SK-N-SH (cell line): Measurements from ENCODE around the gene PUSL1. TPM values are rescaled to one million over a fixed set of nuclear protein-coding genes. Genes with fewer than 3 reads are reported as not detected.

Source experiments
- CTCF ChIA-PET: fragments of 300-600, 350-600 bp; formaldehyde crosslinking; extraction: SDS; loops from one replicate; lab custom pipeline; 2021; lab: Yijun Ruan, JAX
- POLR2A ChIA-PET: fragments of 350-600 bp; sonication (Branson Sonifier 250); formaldehyde crosslinking; extraction: SDS; loops from one replicate; lab custom pipeline; 2020; ENCODE audit warnings: antibody characterized with exemption, inconsistent platforms; lab: Yijun Ruan, JAX
- DNase-seq: peaks from one replicate; pipeline ENCODE4 v3.0.0; 2012
- H2AFZ ChIP-seq: fragments of 200-600 bp; sonication (generic); 2 replicates; pipeline ENCODE4 v1.8.1; 2016; ENCODE audit warnings: antibody characterized with exemption, mild to moderate bottlenecking, low read depth
- H3F3A ChIP-seq: fragments of 200-600 bp; sonication (generic); replicated peaks from 2 replicates; pipeline ENCODE3; 2016; ENCODE audit warnings: antibody characterized with exemption, mild to moderate bottlenecking; ENCODE audit not compliant: insufficient read depth
- H3K27ac ChIP-seq, 2 experiments: fragments of 200-500 bp in 1 of 2; fragments of 200-600 bp in 1 of 2; sonication (Bioruptor generic) in 1 of 2; sonication (generic), shearing (Covaris generic) in 1 of 2; 2 replicates each; pipeline versions ENCODE4 v1.5.1 to v1.6.1; 2014 to 2016; ENCODE audit warnings: low read depth in 2 of 2, inconsistent platforms in 1 of 2, low read length in 1 of 2, mild to moderate bottlenecking in 1 of 2, mixed read lengths in 1 of 2
- H3K27me3 ChIP-seq: fragments of 200-600 bp; sonication (generic), shearing (Covaris generic); 2 replicates; pipeline ENCODE4 v1.6.1; 2016; ENCODE audit warnings: mixed run types; ENCODE audit not compliant: insufficient read depth
- H3K36me3 ChIP-seq, 2 experiments: fragments of 200-500 bp in 1 of 2; fragments of 200-600 bp in 1 of 2; sonication (Bioruptor generic) in 1 of 2; sonication (generic) in 1 of 2; replicated peaks in 1 of 2; 2 replicates each; pipeline versions ENCODE3 to v1.5.1; 2014 to 2016; ENCODE audit warnings: low read length in 1 of 2, mild to moderate bottlenecking in 1 of 2; ENCODE audit not compliant: insufficient read depth in 2 of 2, control insufficient read depth in 1 of 2
- H3K4me1 ChIP-seq, 2 experiments: fragments of 200-500 bp in 1 of 2; fragments of 200-600 bp in 1 of 2; sonication (Bioruptor generic) in 1 of 2; sonication (generic), shearing (Covaris generic) in 1 of 2; 2 replicates each; pipeline versions ENCODE4 v1.5.1 to v1.6.1; 2014 to 2016; ENCODE audit warnings: low read depth in 1 of 2, low read length in 1 of 2, mixed run types in 1 of 2; ENCODE audit not compliant: insufficient read depth in 2 of 2, control insufficient read depth in 1 of 2
- H3K4me2 ChIP-seq: fragments of 200-600 bp; sonication (generic), shearing (Covaris generic); 2 replicates; pipeline ENCODE4 v1.6.1; 2017; ENCODE audit warnings: mixed run types
- H3K4me3 ChIP-seq, 2 experiments: fragments of 200-500 bp in 1 of 2; fragments of 200-600 bp in 1 of 2; sonication (Bioruptor generic) in 1 of 2; sonication (generic), shearing (Covaris generic) in 1 of 2; 2 replicates each; pipeline versions ENCODE4 v1.5.1 to v1.8.1; 2014 to 2016; ENCODE audit warnings: low read depth in 2 of 2, inconsistent platforms in 1 of 2, low read length in 1 of 2, mild to moderate bottlenecking in 1 of 2, mixed read lengths in 1 of 2, moderate library complexity in 1 of 2
- H3K79me2 ChIP-seq: fragments of 200-600 bp; sonication (generic); 2 replicates; pipeline ENCODE4 v1.8.1; 2017; ENCODE audit warnings: mild to moderate bottlenecking; ENCODE audit not compliant: insufficient read depth
- H3K9ac ChIP-seq: fragments of 200-600 bp; sonication (generic); 2 replicates; pipeline ENCODE4 v1.6.1; 2017; ENCODE audit warnings: mixed run types
- H3K9me2 ChIP-seq: fragments of 200-600 bp; sonication (generic); 2 replicates; pipeline ENCODE4 v1.6.1; 2017; ENCODE audit warnings: mixed run types
- H3K9me3 ChIP-seq: fragments of 200-600 bp; sonication (generic); 2 replicates; pipeline ENCODE4 v1.6.1; 2017; ENCODE audit warnings: mixed run types, mild to moderate bottlenecking, moderate library complexity
- H4K20me1 ChIP-seq: fragments of 200-600 bp; sonication (generic); 2 replicates; pipeline ENCODE4 v1.6.1; 2017; ENCODE audit warnings: mild to moderate bottlenecking, mixed run types; ENCODE audit not compliant: insufficient read depth
- CHD2 ChIP-seq: fragments of 150-350 bp; IDR thresholded peaks from 2 replicates; pipeline ENCODE4 v1.6.1; 2018; ENCODE audit warnings: low read length; ENCODE audit not compliant: partially characterized antibody
- GABPA ChIP-seq: IDR thresholded peaks from 2 replicates; pipeline ENCODE4 v1.4.0; 2012; ENCODE audit warnings: low read depth, mild to moderate bottlenecking
- GATA2 ChIP-seq: sonication (generic); formaldehyde crosslinking; IDR thresholded peaks from 2 replicates; pipeline ENCODE4 v1.5.0; 2020; ENCODE audit warnings: mild to moderate bottlenecking, missing genetic modification reagents
- MEF2A ChIP-seq: IDR thresholded peaks from 2 replicates; pipeline ENCODE4 v1.4.0; 2012; ENCODE audit warnings: low read depth, borderline replicate concordance
- NFIC ChIP-seq: IDR thresholded peaks from 2 replicates; pipeline ENCODE4 v1.4.0; 2012; ENCODE audit warnings: borderline replicate concordance
- POLR2AphosphoS5 ChIP-seq: IDR thresholded peaks from 2 replicates; pipeline ENCODE4 v1.6.1; 2012; ENCODE audit warnings: low read depth, low read length
- RAD21 ChIP-seq: IDR thresholded peaks from 2 replicates; pipeline ENCODE4 v1.6.1; 2012; ENCODE audit warnings: mild to moderate bottlenecking, low read length
- RFX5 ChIP-seq: IDR thresholded peaks from 2 replicates; pipeline ENCODE4 v1.6.1; 2012; ENCODE audit warnings: mild to moderate bottlenecking, improper control_type of control experiment, low read length
- SMC3 ChIP-seq: IDR thresholded peaks from 2 replicates; pipeline ENCODE4 v1.6.1; 2012; ENCODE audit warnings: low read depth, low read length, improper control_type of control experiment
- TEAD4 ChIP-seq: IDR thresholded peaks from 2 replicates; pipeline ENCODE4 v1.4.0; 2012; ENCODE audit warnings: mild to moderate bottlenecking, borderline replicate concordance; ENCODE audit not compliant: insufficient read depth
- YY1 ChIP-seq: IDR thresholded peaks from 2 replicates; pipeline ENCODE4 v1.4.0; 2012; ENCODE audit warnings: low read depth, mild to moderate bottlenecking
- WGBS: methylation state at CpG from one replicate; pipeline ENCODE4 v1.1.6; 2017; ENCODE audit warnings: low lambda C conversion rate; 5-methylcytosine and 5-hydroxymethylcytosine counted together
- polyA plus RNA-seq, 3 experiments: library from polyadenylated mRNA; depleted of rRNA; stranded (reverse); fragments of >200 nt; gene quantifications; 2 replicates each; pipeline ENCODE4 v1.2.3, GENCODE V29; 2012
- TF ChIP-seq, protein P1 (sequence below): IDR thresholded peaks from 2 replicates; pipeline ENCODE4 v1.4.0; 2012; ENCODE audit warnings: low read depth, borderline replicate concordance
- TF ChIP-seq, protein P2 (sequence below): fragments of 150-350 bp; IDR thresholded peaks from 2 replicates; pipeline ENCODE4 v1.6.1; 2016; ENCODE audit warnings: mild to moderate bottlenecking, low read depth, low read length
- TF ChIP-seq, protein P3 (sequence below): fragments of 200-600 bp; sonication (generic); IDR thresholded peaks from 2 replicates; pipeline ENCODE4 v1.6.1; 2017; ENCODE audit warnings: antibody characterized with exemption, mild to moderate bottlenecking, moderate library complexity
- TF ChIP-seq, protein P4 (sequence below): IDR thresholded peaks from 2 replicates; pipeline ENCODE4 v1.6.1; 2012; ENCODE audit warnings: mild to moderate bottlenecking, low read depth, low read length, moderate library complexity

The PUSL1 gene
- polyA plus RNA-seq, 1 of the 3 experiments (the other 2 are of a cell fraction): 19.0 TPM

DNA sequence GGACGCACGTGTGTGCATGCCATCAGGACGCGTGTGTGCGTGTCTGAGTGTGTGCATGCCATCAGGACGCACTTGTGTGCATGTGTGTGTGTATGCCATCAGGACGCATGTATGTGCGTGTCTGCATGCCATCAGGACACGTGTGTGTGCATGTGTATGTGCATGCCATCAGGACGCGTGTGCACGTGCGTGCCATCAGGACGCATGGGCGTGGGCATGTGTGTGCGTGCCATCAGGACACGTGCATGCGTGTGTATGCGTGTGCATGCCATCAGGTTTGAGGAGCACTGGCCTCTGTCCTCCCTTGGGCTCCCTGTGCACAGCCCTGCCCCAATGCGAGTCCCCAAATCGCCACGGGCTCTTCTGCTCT is 49.3 kb upstream of the PUSL1 start:
- no peaks in the 10 kb centered on the region for H3K9me3 ChIP-seq
- TF ChIP-seq GATA2 (no peak), MEF2A (no peak), YY1 (no peak), GABPA (no peak), RAD21 (no peak), RFX5 (no peak), CHD2 (no peak)
- TF ChIP-seq, protein P1, sequence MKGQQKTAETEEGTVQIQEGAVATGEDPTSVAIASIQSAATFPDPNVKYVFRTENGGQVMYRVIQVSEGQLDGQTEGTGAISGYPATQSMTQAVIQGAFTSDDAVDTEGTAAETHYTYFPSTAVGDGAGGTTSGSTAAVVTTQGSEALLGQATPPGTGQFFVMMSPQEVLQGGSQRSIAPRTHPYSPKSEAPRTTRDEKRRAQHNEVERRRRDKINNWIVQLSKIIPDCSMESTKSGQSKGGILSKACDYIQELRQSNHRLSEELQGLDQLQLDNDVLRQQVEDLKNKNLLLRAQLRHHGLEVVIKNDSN: no peak
- H3K4me3 ChIP-seq: no peak overlapping the region
- no peaks in the 10 kb centered on the region for H3F3A ChIP-seq
- H4K20me1 ChIP-seq: peaks cover 28% of the 10 kb centered on the region
- peaks cover 15 to 73% of the 10 kb centered on the region in 2 experiments for H3K36me3 ChIP-seq
- WGBS: 96% methylated on average over 19 of the region's 22 CpGs
- DNase-seq: no peak
- no peaks in the 10 kb centered on the region for H3K9me2 ChIP-seq
- no peak overlapping the region for H2AFZ ChIP-seq
- H3K4me2 ChIP-seq: no peak overlapping the region
- no peaks in the 10 kb centered on the region for H3K27me3 ChIP-seq
- H3K79me2 ChIP-seq: peaks cover 37% of the 10 kb centered on the region
- no peak overlapping the region for H3K27ac ChIP-seq
- ChIA-PET POLR2A (no interaction called here), CTCF (no interaction called here)
- H3K4me1 ChIP-seq: no peaks in the 10 kb centered on the region
- no peak overlapping the region for H3K9ac ChIP-seq

DNA sequence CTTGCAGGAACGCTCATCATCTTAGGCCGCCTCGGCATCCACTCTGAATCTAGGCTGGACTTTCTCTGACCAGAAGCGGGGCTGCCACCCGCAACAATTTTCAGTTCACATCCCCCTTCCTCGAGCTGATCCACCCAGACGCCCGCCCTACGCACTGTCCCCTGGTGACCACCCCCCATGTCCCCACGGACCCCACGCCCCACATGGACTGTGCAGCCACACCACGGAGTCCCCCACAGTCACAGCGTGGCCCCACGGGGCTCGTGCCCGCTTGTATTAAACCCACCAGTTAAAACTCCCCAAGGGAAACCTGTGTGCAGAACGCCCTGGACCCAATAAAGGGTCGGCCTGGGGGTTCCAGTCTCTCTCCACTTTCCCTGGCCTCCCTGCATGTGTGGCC is 48.9 kb upstream of the PUSL1 start:
- ChIA-PET CTCF (no interaction called here), POLR2A (no interaction called here)
- Histone ChIP-seq H3F3A (peaks cover 2% of the 10 kb centered on the region), H3K9me2 (no peaks in the 10 kb centered on the region), H2AFZ (no peak overlapping the region), H3K27me3 (no peaks in the 10 kb centered on the region), H3K79me2 (peaks cover 41% of the 10 kb centered on the region), H3K9ac (no peak overlapping the region), H3K4me3 (no peak overlapping the region), H4K20me1 (peaks cover 32% of the 10 kb centered on the region), H3K4me2 (no peak overlapping the region), H3K27ac (no peak overlapping the region), H3K9me3 (no peaks in the 10 kb centered on the region), H3K4me1 (no peaks in the 10 kb centered on the region), H3K36me3 (peaks cover 19 to 71% of the 10 kb centered on the region in 2 experiments)
- DNase-seq: no peak
- TF ChIP-seq, protein P2, sequence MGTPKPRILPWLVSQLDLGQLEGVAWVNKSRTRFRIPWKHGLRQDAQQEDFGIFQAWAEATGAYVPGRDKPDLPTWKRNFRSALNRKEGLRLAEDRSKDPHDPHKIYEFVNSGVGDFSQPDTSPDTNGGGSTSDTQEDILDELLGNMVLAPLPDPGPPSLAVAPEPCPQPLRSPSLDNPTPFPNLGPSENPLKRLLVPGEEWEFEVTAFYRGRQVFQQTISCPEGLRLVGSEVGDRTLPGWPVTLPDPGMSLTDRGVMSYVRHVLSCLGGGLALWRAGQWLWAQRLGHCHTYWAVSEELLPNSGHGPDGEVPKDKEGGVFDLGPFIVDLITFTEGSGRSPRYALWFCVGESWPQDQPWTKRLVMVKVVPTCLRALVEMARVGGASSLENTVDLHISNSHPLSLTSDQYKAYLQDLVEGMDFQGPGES: no peak
- TF ChIP-seq, protein P3, sequence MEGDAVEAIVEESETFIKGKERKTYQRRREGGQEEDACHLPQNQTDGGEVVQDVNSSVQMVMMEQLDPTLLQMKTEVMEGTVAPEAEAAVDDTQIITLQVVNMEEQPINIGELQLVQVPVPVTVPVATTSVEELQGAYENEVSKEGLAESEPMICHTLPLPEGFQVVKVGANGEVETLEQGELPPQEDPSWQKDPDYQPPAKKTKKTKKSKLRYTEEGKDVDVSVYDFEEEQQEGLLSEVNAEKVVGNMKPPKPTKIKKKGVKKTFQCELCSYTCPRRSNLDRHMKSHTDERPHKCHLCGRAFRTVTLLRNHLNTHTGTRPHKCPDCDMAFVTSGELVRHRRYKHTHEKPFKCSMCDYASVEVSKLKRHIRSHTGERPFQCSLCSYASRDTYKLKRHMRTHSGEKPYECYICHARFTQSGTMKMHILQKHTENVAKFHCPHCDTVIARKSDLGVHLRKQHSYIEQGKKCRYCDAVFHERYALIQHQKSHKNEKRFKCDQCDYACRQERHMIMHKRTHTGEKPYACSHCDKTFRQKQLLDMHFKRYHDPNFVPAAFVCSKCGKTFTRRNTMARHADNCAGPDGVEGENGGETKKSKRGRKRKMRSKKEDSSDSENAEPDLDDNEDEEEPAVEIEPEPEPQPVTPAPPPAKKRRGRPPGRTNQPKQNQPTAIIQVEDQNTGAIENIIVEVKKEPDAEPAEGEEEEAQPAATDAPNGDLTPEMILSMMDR: no peak
- TF ChIP-seq POLR2AphosphoS5 (no peak), NFIC (no peak), TEAD4 (no peak), RAD21 (no peak), SMC3 (no peak)
- TF ChIP-seq, protein P4, sequence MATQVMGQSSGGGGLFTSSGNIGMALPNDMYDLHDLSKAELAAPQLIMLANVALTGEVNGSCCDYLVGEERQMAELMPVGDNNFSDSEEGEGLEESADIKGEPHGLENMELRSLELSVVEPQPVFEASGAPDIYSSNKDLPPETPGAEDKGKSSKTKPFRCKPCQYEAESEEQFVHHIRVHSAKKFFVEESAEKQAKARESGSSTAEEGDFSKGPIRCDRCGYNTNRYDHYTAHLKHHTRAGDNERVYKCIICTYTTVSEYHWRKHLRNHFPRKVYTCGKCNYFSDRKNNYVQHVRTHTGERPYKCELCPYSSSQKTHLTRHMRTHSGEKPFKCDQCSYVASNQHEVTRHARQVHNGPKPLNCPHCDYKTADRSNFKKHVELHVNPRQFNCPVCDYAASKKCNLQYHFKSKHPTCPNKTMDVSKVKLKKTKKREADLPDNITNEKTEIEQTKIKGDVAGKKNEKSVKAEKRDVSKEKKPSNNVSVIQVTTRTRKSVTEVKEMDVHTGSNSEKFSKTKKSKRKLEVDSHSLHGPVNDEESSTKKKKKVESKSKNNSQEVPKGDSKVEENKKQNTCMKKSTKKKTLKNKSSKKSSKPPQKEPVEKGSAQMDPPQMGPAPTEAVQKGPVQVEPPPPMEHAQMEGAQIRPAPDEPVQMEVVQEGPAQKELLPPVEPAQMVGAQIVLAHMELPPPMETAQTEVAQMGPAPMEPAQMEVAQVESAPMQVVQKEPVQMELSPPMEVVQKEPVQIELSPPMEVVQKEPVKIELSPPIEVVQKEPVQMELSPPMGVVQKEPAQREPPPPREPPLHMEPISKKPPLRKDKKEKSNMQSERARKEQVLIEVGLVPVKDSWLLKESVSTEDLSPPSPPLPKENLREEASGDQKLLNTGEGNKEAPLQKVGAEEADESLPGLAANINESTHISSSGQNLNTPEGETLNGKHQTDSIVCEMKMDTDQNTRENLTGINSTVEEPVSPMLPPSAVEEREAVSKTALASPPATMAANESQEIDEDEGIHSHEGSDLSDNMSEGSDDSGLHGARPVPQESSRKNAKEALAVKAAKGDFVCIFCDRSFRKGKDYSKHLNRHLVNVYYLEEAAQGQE: no peak
- 98% methylated on average over 18 of the region's 18 CpGs for WGBS
